Measurements from ENCODE around the gene S100A7.

Gene S100A7

GRCh38 chr1:153441238-153441755 is 19.2 kb downstream of the S100A7 start:
- peaks cover 83% of the 10 kb centered on the region for H3K27me3 ChIP-seq (ENCODE audit: insufficient read depth, low read depth, severe bottlenecking)
- H3K36me3 ChIP-seq = no peaks in the 10 kb centered on the region
- TF ChIP-seq, protein P1, sequence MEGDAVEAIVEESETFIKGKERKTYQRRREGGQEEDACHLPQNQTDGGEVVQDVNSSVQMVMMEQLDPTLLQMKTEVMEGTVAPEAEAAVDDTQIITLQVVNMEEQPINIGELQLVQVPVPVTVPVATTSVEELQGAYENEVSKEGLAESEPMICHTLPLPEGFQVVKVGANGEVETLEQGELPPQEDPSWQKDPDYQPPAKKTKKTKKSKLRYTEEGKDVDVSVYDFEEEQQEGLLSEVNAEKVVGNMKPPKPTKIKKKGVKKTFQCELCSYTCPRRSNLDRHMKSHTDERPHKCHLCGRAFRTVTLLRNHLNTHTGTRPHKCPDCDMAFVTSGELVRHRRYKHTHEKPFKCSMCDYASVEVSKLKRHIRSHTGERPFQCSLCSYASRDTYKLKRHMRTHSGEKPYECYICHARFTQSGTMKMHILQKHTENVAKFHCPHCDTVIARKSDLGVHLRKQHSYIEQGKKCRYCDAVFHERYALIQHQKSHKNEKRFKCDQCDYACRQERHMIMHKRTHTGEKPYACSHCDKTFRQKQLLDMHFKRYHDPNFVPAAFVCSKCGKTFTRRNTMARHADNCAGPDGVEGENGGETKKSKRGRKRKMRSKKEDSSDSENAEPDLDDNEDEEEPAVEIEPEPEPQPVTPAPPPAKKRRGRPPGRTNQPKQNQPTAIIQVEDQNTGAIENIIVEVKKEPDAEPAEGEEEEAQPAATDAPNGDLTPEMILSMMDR (IDR thresholded peaks at IDR 0.05; ENCODE audit: low read depth, low read length) = no peak
- no peak overlapping the region for H3K4me3 ChIP-seq (ENCODE audit: low read depth, low read length)
- no peak overlapping the region for H3K27ac ChIP-seq
- DNase-seq = no peak
- H3K9me3 ChIP-seq (ENCODE audit: severe bottlenecking) = peaks cover 16% of the 10 kb centered on the region

DNA sequence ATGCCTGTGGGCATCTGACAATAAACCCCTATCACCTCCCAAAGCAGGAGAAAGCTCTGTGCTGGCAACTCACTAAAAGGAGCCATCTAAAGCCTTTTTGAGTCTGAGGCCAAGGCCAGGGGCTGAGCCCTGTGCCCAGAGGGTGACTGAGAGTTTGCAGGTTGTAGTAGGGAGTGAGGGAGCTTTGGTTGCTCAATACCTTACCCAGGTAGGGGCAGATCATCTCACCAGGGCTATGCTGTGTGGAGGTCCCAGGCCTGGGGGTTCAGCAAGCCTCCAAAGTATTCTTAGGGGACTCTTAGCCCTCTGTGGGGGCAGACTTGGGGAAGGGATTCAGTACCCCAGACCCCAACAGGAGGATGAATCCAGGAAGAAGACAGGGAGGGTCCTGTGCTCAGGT is 21.2 kb downstream of the S100A7 start:
- no peaks in the 10 kb centered on the region for H3K36me3 ChIP-seq
- no peak for DNase-seq
- H3K9me3 ChIP-seq (ENCODE audit: severe bottlenecking) = peaks cover 19% of the 10 kb centered on the region
- TF ChIP-seq, protein P1 (IDR thresholded peaks at IDR 0.05; ENCODE audit: low read depth, low read length) = no peak
- peaks cover 87% of the 10 kb centered on the region for H3K27me3 ChIP-seq (ENCODE audit: insufficient read depth, low read depth, severe bottlenecking)
- no peak overlapping the region for H3K27ac ChIP-seq
- H3K4me3 ChIP-seq (ENCODE audit: low read depth, low read length) = no peak overlapping the region

DNA sequence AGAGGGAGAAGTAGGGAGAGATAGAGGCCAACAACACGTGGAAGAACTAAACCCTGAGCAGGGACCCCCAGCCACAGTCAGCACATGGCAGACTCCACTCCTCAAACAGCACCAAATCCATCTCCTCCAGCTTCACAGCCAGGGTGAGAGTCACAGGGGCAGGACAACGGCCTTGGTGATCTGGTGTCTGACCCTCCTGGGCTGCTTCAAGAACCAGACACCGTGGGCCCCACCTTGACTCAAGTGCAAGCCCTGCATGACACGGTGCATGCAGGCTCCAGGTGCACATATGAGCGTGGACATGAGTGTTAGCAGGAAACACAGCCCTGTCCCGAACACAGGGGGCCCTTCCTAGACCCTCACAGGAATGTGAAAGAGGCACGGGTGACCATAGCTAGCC is 21.9 kb downstream of the S100A7 start:
- DNase-seq = no peak
- peaks cover 87% of the 10 kb centered on the region for H3K27me3 ChIP-seq (ENCODE audit: insufficient read depth, low read depth, severe bottlenecking)
- no peaks in the 10 kb centered on the region for H3K36me3 ChIP-seq
- H3K9me3 ChIP-seq (ENCODE audit: severe bottlenecking) = peaks cover 18% of the 10 kb centered on the region
- TF ChIP-seq, protein P1 (IDR thresholded peaks at IDR 0.05; ENCODE audit: low read depth, low read length) = no peak
- H3K27ac ChIP-seq = no peak overlapping the region
- H3K4me3 ChIP-seq (ENCODE audit: low read depth, low read length) = no peak overlapping the region

DNA sequence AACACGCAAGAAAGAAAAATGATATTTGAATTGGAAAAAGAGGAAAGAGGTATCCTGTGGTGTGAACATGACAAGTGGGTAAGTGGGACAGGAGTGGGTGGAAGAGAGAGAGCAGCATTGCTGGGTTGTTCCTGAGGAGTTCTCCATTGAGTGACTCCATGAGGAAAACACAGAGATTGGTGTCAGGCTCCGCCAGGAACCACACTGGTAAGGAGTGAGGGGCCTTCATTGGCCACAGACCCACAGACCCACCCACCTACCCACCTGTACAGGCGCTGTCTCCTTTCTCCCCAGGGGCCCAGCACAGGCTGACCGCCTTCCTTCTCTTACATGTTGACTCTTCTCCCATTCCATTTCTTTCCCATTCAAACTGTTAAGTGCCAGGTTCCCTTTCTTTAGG is 23.2 kb downstream of the S100A7 start:
- no peaks in the 10 kb centered on the region for H3K36me3 ChIP-seq
- DNase-seq = no peak
- H3K9me3 ChIP-seq (ENCODE audit: severe bottlenecking) = peaks cover 12% of the 10 kb centered on the region
- no peak overlapping the region for H3K4me3 ChIP-seq (ENCODE audit: low read depth, low read length)
- peaks cover 92% of the 10 kb centered on the region for H3K27me3 ChIP-seq (ENCODE audit: insufficient read depth, low read depth, severe bottlenecking)
- H3K27ac ChIP-seq = no peak overlapping the region
- TF ChIP-seq, protein P1 (IDR thresholded peaks at IDR 0.05; ENCODE audit: low read depth, low read length) = no peak

- DNase-seq = no peak
- Histone ChIP-seq H3K4me3 (ENCODE audit: low read depth, low read length) (no peak overlapping the region), H3K27ac (no peak overlapping the region), H3K27me3 (ENCODE audit: insufficient read depth, low read depth, severe bottlenecking) (peaks cover 98% of the 10 kb centered on the region), H3K9me3 (ENCODE audit: severe bottlenecking) (peaks cover 9% of the 10 kb centered on the region), H3K36me3 (no peaks in the 10 kb centered on the region)
- TF ChIP-seq, protein P1 (IDR thresholded peaks at IDR 0.05; ENCODE audit: low read depth, low read length) = no peak
Measured at GRCh38 chr1:153434746-153435455, 25.6 kb downstream of the S100A7 start.

All from WERI-Rb-1 (cell line).